ENCODE results near the gene NAA38.

The NAA38 gene

GRCh38 chr17:7824021-7824924, 33.1 kb downstream of the NAA38 start:
- TF ChIP-seq CTCF (IDR thresholded peaks at IDR 0.05; ENCODE audit: low read depth, low read length) = no peak
- no peak for DNase-seq (ENCODE audit: extremely low read depth, low read depth)

- TF ChIP-seq CTCF (IDR thresholded peaks at IDR 0.05; ENCODE audit: low read depth, low read length) = no peak
- DNase-seq (ENCODE audit: extremely low read depth, low read depth) = no peak
Measured at GRCh38 chr17:7823581-7824001, 33.8 kb downstream of the NAA38 start.

GRCh38 chr17:7822126-7822525, 35.2 kb downstream of the NAA38 start:
- TF ChIP-seq CTCF (IDR thresholded peaks at IDR 0.05; ENCODE audit: low read depth, low read length) = no peak
- DNase-seq (ENCODE audit: extremely low read depth, low read depth) = no peak

- no peak for DNase-seq (ENCODE audit: extremely low read depth, low read depth)
- TF ChIP-seq CTCF (IDR thresholded peaks at IDR 0.05; ENCODE audit: low read depth, low read length) = no peak
Measured at GRCh38 chr17:7820231-7820630, 37.1 kb downstream of the NAA38 start.

- no peak for DNase-seq (ENCODE audit: extremely low read depth, low read depth)
- no peak for TF ChIP-seq CTCF (IDR thresholded peaks at IDR 0.05; ENCODE audit: low read depth, low read length)
Measured at GRCh38 chr17:7818746-7819645, 38.4 kb downstream of the NAA38 start.

- DNase-seq (ENCODE audit: extremely low read depth, low read depth) = no peak
- TF ChIP-seq CTCF (IDR thresholded peaks at IDR 0.05; ENCODE audit: low read depth, low read length) = no peak
Measured at GRCh38 chr17:7818026-7818425, 39.3 kb downstream of the NAA38 start.

GRCh38 chr17:7817643-7817964, 39.8 kb downstream of the NAA38 start:
- DNase-seq (ENCODE audit: extremely low read depth, low read depth) = no peak
- TF ChIP-seq CTCF (IDR thresholded peaks at IDR 0.05; ENCODE audit: low read depth, low read length) = no peak
